DOHH2 (cell line): ENCODE results near the gene PSMC5.

Experiments used
- H3F3A ChIP-seq: fragments of 200-600 bp; sonication (generic), shearing (Covaris generic); 2 replicates; pipeline ENCODE4 v1.6.0; 2016; ENCODE audit warnings: antibody characterized with exemption, mild to moderate bottlenecking; ENCODE audit not compliant: control insufficient read depth, insufficient read depth
- H3K27ac ChIP-seq: fragments of 200-600 bp; sonication (generic); 2 replicates; pipeline ENCODE4 v1.5.1; 2014; ENCODE audit warnings: low read depth, mild to moderate bottlenecking, low read length, moderate library complexity
- H3K27me3 ChIP-seq: fragments of 200-600 bp; sonication (generic); 2 replicates; pipeline ENCODE4 v1.6.1; 2014; ENCODE audit warnings: mild to moderate bottlenecking, low read length, mixed read lengths; ENCODE audit not compliant: control insufficient read depth
- H3K36me3 ChIP-seq: fragments of 200-600 bp; sonication (generic); 2 replicates; pipeline ENCODE4 v1.6.1; 2014; ENCODE audit warnings: mild to moderate bottlenecking, low read length, moderate library complexity, mixed read lengths; ENCODE audit not compliant: control insufficient read depth
- H3K4me1 ChIP-seq: fragments of 200-600 bp; sonication (generic); 2 replicates; pipeline ENCODE4 v1.6.1; 2014; ENCODE audit warnings: mild to moderate bottlenecking, low read length, mixed read lengths; ENCODE audit not compliant: control insufficient read depth
- H3K4me2 ChIP-seq: fragments of 200-600 bp; sonication (generic); 2 replicates; pipeline ENCODE4 v1.6.0; 2014; ENCODE audit warnings: mild to moderate bottlenecking, low read length, moderate library complexity
- H3K4me3 ChIP-seq: fragments of 200-600 bp; sonication (generic); 2 replicates; pipeline ENCODE4 v1.5.1; 2014; ENCODE audit warnings: mild to moderate bottlenecking, low read length, mixed read lengths
- H3K79me2 ChIP-seq: fragments of 200-600 bp; sonication (generic); 2 replicates; pipeline ENCODE4 v1.6.1; 2014; ENCODE audit warnings: mild to moderate bottlenecking, low read length, mixed read lengths; ENCODE audit not compliant: control insufficient read depth
- H3K9me2 ChIP-seq: fragments of 200-600 bp; sonication (generic); replicated peaks from 2 replicates; pipeline ENCODE4 v1.6.1; 2014; ENCODE audit warnings: mild to moderate bottlenecking, low read length, mixed read lengths; ENCODE audit not compliant: control insufficient read depth
- H3K9me3 ChIP-seq: fragments of 200-600 bp; sonication (generic); 2 replicates; pipeline ENCODE4 v1.6.1; 2014; ENCODE audit warnings: antibody characterized with exemption, low read length, mixed read lengths; ENCODE audit not compliant: control insufficient read depth, insufficient read depth
- H4K20me1 ChIP-seq: fragments of 200-600 bp; sonication (generic); 2 replicates; pipeline ENCODE4 v1.6.0; 2014; ENCODE audit warnings: low read depth, mild to moderate bottlenecking, antibody characterized with exemption, low read length, moderate library complexity; ENCODE audit not compliant: control insufficient read depth, insufficient read depth
- CTCF ChIP-seq: fragments of 200-600 bp; sonication (generic); IDR thresholded peaks from one replicate; pipeline ENCODE4 v1.5.1; 2014; ENCODE audit warnings: antibody characterized with exemption, mild to moderate bottlenecking, low read depth, low read length; ENCODE audit not compliant: poor library complexity, severe bottlenecking
- EZH2phosphoT487 ChIP-seq: fragments of 200-600 bp; sonication (generic); IDR thresholded peaks from 2 replicates; pipeline ENCODE4 v1.6.1; 2017; ENCODE audit warnings: borderline replicate concordance, mild to moderate bottlenecking, antibody characterized with exemption, low read length, moderate library complexity, mixed read lengths

The PSMC5 gene

GRCh38 chr17:63832014-63832413, 4.8 kb downstream of the PSMC5 start:
- H3K79me2 ChIP-seq: peaks cover 45% of the 10 kb centered on the region
- H3F3A ChIP-seq: peaks cover 13% of the 10 kb centered on the region
- no peaks in the 10 kb centered on the region for H3K9me3 ChIP-seq
- no peaks in the 10 kb centered on the region for H3K9me2 ChIP-seq
- H4K20me1 ChIP-seq: peaks cover 7% of the 10 kb centered on the region; the same call in 1 of the 2 replicates
- H3K27me3 ChIP-seq: no peaks in the 10 kb centered on the region
- TF ChIP-seq CTCF: no peak
- TF ChIP-seq EZH2phosphoT487: no peak
- peaks cover 92% of the 10 kb centered on the region for H3K36me3 ChIP-seq
- no peak overlapping the region for H3K27ac ChIP-seq
- no peak overlapping the region for H3K4me2 ChIP-seq
- H3K4me1 ChIP-seq: peaks cover 30% of the 10 kb centered on the region
- H3K4me3 ChIP-seq: no peak overlapping the region

- no peak overlapping the region for H3K4me2 ChIP-seq
- H3F3A ChIP-seq: peaks cover 13% of the 10 kb centered on the region
- no peaks in the 10 kb centered on the region for H3K27me3 ChIP-seq
- H3K9me3 ChIP-seq: no peaks in the 10 kb centered on the region
- peaks cover 47% of the 10 kb centered on the region for H3K79me2 ChIP-seq
- peaks cover 7% of the 10 kb centered on the region; the same call in 1 of the 2 replicates for H4K20me1 ChIP-seq
- peaks cover 97% of the 10 kb centered on the region for H3K36me3 ChIP-seq
- TF ChIP-seq CTCF (no peak), EZH2phosphoT487 (no peak)
- H3K4me3 ChIP-seq: no peak overlapping the region
- no peak overlapping the region for H3K27ac ChIP-seq
- H3K9me2 ChIP-seq: no peaks in the 10 kb centered on the region
- peaks cover 30% of the 10 kb centered on the region for H3K4me1 ChIP-seq
Measured at GRCh38 chr17:63832455-63832854, 5.2 kb downstream of the PSMC5 start.

GRCh38 chr17:63833026-63833740, 6.0 kb downstream of the PSMC5 start:
- TF ChIP-seq EZH2phosphoT487 (no peak), CTCF (no peak)
- no peak overlapping the region for H3K27ac ChIP-seq
- H3K79me2 ChIP-seq: peaks cover 47% of the 10 kb centered on the region
- H3K4me3 ChIP-seq: no peak overlapping the region
- H3K9me3 ChIP-seq: no peaks in the 10 kb centered on the region
- peaks cover 28% of the 10 kb centered on the region for H3K4me1 ChIP-seq
- no peaks in the 10 kb centered on the region for H3K27me3 ChIP-seq
- H3K4me2 ChIP-seq: no peak overlapping the region
- peaks cover 5% of the 10 kb centered on the region; the same call in 1 of the 2 replicates for H4K20me1 ChIP-seq
- peaks cover 13% of the 10 kb centered on the region for H3F3A ChIP-seq
- H3K36me3 ChIP-seq: peaks cover 94% of the 10 kb centered on the region
- no peaks in the 10 kb centered on the region for H3K9me2 ChIP-seq
